Activated CD4-positive, CD25-positive, alpha-beta regulatory T cell treated with anti-CD3 and anti-CD28 coated beads, Interleukin-2, amount 50 U/mL, for 16 hours (primary cell): Measurements from ENCODE around the gene MYLK4.

Experiments
- DNase-seq: peaks from one replicate; pipeline ENCODE4 v3.0.0-alpha.2; 2020; ENCODE audit warnings: low read depth, low spot score

Gene MYLK4

DNA sequence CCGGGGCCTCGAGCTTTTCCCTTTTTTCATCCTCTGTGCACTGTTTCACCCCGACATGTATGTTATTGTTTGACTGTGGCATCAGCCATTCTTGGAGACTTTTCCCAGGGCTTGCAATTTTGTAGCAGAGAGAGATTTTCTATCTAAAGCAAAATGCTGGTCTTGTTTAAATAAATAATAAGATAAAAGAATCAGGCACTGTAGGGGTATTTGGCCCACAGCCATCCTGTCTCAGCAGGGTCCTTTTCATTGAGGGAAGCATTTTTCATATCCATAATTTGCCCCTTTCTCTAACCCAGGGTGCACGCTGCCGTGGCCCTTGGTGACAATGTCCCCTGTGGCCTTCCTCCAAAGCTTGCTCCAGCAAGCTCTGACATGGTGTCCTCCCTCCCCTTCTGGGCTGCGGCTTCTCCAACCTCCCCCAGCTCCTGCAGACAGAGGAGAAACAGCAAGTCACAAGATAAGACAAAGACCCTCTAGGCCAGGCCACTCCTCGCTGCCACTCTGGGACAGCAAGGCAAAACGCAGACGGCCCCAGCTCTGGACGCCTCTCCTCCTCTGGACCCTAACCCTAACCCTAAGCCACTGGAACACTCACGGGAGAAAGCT lies 117.6 kb downstream of the MYLK4 start:
- DNase-seq: no peak

DNA sequence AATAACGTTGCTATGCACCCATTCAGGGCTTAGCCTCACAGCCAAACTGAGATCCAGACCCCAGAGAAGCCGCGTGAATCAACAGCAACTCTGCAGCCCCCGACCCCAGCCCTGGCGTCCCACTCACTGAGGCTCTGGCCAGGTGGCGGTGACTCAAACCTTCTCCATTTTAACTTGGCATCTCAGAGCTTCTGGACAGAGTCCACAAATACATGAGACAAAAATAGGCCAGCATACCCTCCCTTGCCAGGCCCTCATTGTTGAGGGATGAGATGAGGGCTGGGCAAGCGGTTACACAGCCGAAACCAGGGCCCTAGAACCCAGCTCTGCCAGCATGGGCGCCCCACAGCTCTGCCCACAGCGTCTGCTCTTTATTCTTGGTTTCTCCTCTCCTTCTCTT lies 118.4 kb downstream of the MYLK4 start:
- no peak for DNase-seq

DNA sequence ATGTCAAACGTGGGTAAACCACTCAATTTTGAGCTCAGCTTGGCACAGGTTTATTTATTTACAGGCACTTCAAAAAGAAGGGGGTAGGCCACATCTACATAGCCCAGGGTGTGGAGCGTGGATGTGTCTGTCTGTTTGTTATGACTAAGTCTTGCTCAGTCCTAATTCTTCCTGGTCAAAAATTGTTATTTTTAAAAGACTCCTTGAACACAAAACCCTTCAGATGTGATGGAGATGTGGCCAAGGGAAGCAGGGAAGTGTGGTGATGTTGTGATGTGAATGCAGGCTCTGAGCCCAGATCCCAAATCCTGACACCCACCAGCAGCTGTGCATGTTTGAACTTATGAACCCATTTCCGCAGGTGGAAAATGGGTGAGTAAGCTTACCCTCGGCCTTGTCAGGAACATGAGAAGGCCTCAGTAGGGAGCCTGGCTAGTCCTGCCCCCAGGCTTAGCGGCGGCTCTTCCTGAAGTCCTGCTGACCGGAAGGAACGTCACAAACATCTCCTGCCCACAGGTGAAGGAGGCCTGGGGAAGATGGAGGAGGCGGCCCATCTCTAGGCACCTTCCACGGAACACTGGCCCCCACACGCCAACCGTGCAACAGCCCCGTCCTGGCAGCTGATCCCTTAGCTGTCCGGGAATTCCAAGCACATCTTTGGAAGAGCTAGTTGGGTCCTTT lies 119.7 kb downstream of the MYLK4 start:
- DNase-seq: no peak

DNA sequence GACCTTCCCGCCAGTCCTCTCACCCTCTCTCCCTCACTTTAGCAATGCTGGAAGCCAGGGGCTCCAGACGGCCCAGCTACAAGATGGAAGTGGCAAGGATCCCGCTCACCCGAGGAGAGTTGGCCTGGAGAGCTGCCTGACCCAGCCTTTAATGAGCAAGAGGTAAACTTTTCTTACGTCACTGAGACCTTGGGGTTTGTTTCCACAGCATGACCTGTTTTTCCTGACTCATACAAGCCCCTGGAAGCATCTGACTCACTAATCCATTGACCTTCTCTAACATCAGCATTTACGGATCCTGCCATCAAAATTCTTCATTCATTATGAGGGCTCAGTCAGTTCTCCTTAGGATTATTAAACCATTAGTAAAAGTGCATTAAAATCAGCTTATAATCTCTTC lies 120.4 kb downstream of the MYLK4 start:
- DNase-seq: no peak

DNA sequence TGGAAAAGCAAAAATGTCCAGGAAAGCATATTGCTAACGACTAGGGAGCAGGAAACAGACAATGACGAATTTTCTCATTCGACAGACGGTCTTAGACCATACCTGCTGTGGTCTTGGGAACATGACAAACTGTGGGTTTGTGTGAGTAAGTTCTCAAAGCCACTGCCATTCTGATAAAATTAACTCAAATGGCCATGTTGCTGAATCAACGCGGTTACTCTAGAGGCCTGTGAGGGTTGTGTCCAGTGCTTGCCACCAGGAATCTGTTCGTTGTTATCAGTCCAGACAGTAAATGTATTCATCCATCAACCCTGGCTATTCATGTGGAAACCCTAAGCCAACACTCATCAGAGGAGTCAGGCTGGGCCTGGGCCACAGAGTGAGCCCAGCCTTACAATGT lies 124.3 kb downstream of the MYLK4 start:
- no peak for DNase-seq

DNA sequence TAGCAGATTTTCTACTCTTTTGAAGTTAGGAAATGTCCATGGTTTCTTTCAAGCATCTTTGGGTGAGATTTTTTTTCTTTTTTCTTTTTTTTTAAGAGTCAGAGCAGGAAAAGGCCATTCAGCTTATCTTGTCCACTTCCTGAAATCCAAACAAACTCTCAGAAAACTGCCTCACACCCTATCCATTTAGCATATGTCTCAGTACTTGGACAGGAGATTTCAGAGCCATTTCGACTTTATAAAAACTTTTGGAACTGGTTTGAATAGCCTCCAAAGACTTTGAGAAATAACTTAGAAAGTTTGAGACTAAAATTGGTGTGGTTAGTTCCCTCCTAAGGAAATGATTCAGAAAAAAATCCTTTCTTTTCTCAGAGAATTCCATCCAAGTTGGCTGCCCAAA lies 125.1 kb downstream of the MYLK4 start:
- no peak for DNase-seq

DNA sequence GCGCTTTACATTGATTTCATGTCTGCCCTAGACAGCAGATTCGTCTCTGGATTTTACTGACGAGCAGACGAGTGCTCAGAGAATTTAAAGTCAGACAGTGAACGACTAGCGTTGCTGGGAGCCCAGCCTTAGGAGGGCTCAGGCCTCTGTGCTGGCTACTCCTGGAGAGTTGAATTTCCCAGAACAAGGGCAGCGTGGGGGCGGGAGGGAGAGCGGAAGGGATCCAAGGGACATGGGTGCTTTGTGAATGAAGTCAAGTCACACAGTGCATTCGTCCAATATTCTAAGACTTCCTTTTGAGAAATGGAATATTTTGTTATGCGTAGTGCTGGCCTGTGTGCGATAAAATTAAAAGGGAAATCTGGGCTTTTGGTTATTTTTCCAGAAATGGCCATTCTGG lies 126.5 kb downstream of the MYLK4 start:
- no peak for DNase-seq

DNA sequence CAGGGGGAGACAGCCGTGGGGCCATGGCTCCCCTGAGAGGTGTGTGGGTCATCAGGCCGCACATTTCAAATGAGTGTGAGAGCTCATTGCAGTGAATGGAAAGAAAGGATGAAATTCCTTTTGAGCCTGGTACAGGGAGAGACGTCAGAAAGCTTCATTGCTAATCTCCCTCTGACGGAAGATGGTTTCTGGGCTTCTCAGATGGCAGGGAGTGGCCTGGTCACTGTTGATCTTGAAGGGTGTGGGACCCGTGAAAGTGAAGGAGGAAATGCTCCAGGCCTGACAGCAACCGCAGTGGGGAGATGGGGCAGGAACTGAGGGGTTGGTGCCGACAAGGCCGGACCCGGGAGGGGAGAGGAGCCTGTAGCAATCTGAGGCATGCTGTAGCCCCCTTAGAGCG lies 127.4 kb downstream of the MYLK4 start:
- DNase-seq: no peak

DNA sequence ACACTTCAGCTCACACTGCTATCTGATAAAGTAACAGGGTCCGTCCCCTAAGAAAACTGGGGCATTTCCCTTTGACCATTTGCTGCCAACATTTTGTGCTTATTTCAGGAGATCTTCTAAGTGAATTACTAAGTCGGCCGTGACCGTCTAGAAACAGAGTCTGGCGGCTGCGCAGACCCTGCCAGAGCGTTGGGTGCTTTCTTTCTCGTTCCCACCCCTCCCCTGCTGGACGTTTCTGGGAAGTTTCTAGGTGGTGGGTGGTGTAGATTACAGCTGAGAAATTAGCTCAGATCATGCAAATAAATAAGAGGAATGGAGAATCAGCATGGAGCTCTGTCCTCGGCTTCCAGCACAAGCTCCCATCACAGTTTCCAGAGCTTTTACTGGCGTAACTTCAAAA lies 128.1 kb downstream of the MYLK4 start:
- DNase-seq: no peak

DNA sequence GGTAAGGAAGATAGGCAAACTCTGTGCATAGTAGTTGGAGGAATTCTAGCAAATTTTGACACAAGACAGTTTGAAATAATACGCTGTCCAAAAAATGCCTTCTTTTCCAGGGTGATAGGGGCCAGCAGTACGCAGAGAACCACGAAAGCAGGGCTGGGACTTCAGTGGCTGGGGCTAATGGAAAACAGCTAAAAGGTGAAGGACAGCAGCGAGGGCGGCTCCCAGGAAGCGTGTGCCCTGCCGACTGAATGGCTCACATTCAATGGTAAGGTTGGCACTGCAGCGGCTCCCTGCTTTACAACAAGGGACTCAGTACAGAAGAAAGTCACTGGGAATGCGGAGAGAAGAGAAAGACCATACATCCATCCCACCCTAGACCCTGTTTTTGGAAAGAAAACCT lies 131.1 kb downstream of the MYLK4 start:
- DNase-seq: no peak

DNA sequence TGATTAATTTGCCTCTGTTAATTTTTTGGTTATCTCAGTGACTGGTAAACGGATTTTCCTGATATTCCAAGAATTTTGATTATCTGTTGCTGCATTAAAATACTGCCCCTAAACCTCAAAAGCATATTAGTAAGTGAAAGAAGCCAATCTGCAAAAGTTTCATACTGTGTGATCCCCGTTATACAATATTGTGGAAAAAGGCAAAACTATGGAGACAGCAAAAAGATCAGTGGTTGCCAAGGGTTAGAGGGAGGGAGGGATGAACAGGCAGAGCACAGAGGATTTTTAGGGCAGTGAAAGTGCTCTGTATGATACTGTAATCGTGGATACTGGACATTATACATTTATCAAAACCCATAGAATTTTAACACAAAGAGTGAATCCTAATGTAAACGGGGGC lies 133.0 kb downstream of the MYLK4 start:
- no peak for DNase-seq

DNA sequence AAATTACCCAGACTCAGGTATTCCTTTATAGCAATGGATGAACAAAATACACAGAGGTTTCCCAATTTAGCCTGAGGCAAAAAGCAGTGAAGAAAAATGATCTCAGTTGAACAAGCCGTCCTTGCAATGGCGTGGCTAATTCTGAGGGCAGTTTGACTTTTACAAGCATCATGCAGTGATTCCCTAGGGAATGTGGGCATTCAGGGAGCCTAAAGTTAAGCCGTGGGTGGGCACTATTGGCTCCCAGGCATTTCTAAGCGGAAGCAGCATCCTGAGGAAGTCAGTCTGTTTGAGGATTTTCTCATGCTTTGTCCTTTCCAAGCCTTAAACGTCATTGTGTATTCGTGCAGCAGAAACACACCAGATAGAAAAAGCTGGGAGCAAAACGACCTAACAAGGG lies 133.9 kb downstream of the MYLK4 start:
- no peak for DNase-seq

DNA sequence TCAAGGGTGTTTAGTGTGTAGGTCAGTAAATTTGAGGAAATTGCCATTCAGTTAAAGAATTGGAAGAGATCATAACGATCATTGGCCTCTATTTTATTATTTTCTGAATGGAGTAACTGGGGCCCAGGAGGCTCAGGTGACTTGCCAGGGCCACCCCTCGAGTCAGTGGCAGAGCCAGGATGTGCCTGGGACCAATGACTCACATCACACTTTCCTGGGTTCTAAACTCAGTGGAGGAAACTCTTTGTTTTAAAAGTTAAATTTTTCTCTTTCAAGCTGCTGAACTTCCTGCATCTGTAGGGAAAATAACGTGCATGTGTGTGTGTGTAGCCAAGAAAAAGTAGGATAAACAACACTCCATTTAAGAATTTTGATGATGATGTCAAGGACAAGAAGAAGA lies 135.5 kb downstream of the MYLK4 start:
- DNase-seq: no peak

DNA sequence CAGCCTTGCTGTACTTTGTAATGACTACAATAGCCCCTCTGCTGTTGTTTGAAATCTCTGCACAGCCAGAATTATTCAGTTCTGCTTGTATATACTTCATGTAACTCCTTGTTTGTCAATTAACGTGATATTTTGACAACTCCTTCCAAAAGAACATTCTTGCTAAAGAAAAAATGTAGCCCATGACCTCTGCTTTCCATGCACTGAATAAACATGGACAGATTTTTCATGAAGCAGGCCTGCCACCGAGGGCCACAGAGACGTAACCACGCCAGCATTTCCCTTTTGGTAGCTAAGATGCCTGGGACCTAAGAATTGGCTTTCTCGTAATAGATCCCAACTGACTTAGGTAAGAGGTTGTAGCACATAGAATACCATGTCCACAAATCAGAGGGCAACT lies 135.9 kb downstream of the MYLK4 start:
- no peak for DNase-seq

DNA sequence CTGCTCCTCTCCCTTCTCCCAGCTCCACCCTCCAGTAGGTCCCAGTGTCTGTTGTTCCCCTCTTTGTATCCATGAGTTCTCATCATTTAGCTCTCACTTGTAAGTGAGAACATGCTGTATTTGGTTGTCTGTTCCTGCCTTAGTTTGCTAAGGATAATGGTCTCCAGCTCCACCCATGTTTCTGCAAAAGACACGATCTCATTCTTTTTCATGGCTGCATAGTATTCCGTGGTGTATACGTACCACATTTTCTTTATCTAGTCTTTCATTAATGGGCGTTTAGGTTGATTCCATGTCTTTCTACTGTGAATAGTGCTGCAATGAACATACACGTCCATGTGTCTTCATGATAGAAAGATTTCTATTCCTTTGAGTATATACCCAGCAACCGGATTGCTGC lies 136.6 kb downstream of the MYLK4 start:
- DNase-seq: no peak
